ENCODE measurements around the gene MOK.
A peak's percentile ranks its signal among the peaks of the same experiment; 100 is the strongest.
"Not testable (repeated sequence)": the region's sequence is repeated elsewhere in the genome, so short reads cannot be mapped to it uniquely, and the experiment has no call there.

MOK gene, protein sequence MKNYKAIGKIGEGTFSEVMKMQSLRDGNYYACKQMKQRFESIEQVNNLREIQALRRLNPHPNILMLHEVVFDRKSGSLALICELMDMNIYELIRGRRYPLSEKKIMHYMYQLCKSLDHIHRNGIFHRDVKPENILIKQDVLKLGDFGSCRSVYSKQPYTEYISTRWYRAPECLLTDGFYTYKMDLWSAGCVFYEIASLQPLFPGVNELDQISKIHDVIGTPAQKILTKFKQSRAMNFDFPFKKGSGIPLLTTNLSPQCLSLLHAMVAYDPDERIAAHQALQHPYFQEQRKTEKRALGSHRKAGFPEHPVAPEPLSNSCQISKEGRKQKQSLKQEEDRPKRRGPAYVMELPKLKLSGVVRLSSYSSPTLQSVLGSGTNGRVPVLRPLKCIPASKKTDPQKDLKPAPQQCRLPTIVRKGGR

DNA sequence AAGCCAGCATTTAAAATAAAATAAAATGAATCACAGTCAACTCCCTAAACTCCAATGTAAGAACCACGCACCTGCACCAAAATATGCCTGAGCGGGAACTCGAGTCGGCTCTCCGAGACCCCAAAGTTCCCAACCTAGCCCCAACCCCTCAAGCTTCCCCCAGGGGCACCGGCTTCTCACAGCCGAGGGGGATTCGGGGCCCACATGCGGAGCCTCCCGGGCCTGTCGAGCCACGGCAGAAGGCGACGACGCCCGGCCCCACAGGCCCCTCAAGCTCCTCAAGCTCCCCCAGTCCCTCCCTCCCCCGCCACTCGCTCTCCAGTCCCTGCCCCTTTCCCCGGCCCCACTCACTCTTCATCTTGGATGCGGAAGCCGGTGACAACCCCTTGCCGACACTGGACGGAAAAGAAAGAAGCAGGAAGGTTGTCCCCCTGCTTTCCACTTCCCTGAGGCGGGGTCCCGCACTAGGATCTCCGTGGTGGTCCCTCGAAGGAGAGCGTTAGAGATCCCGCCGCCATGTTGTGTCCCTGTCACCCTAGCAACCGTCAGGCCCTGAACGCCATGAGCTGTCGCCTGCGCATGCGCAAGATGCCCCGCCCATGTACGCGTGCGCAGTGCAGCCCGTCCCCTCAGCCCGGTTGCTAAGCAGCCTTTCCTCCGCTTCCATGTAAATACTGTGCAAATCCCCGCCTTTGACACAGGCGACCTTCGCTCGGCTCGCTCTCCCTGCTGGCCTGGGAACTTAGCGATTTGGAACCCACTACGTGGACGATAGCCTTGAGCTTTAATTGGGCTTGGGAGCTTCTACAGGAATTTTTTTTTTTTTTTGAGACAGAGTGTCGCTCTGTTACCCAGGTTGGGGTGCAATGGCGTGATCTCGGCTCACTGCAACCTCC is at the start of gene MOK:
TSS of gene MOK (minus strand) at position 554 of the 896 bp plus-strand sequence. CDS start at position 358, 196 bp downstream.
- peak; percentile 92 to 95 for DNase-seq (ENCODE audit: low read depth in 2 of 2)

DNA sequence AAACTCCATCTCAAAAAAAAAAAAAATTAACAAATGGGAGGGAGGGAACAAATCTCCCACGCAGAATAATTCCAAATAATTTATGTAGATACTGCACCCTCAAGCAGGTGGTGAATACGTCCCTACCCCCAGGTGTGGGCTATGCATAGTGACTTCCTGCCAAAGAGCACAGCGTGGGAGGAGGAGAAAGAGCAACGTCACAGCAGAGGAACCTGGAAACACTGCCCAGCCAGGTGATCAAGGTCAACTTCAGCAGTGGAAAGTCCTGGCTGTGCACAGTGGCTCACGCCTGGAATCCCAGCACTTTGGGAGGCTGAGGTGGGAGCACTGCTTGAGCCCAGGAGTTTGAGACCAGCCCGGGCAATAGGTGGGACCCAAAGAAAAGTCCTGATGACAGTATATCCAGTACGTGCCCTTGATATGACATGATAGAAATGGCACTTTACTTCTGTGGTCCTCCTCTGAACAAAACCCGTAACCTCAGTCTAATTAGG is 48.2 kb upstream of the MOK start:
- DNase-seq (ENCODE audit: low read depth in 2 of 2), result no peak

DNA sequence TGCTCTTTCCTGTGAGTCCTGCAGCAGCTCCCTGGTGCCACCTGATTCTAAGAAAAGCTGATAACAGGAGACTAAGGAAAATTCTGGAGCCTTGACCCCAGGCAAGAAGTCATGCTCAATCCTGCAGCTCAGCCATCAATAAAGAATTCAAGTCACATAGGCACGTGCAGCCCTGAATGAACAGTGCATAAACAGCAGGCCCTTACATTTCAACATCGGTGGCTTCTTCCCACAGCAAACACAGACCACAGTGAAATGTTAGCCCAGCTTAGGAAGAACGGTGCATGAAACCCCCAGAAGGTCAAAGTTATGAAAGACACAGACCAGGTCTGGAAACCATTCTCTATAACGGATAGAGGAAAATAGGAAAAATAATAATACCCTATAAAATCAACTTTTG is 47.2 kb upstream of the MOK start:
- DNase-seq (ENCODE audit: low read depth in 2 of 2), result no peak

DNA sequence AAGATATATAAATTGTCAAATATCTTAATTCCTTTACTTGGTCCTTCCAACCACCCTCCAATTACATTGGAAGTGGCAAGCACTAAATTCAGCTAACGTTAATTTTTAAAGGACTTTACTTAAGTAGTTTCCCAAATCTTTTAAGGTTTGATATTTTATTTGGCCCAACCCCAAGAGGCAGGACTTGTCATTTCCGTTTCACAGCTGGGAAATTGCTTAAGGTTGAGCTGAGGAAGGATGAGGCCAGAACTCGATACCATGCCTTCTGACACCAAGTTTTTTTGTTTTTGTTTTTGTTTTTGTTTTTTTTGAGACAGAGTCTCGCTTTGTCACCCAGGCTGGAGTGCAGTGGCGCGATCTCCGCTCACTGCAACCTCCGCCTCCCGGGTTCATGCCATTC is 46.6 kb upstream of the MOK start:
- not testable (repeated sequence) for DNase-seq (ENCODE audit: low read depth in 2 of 2)

DNA sequence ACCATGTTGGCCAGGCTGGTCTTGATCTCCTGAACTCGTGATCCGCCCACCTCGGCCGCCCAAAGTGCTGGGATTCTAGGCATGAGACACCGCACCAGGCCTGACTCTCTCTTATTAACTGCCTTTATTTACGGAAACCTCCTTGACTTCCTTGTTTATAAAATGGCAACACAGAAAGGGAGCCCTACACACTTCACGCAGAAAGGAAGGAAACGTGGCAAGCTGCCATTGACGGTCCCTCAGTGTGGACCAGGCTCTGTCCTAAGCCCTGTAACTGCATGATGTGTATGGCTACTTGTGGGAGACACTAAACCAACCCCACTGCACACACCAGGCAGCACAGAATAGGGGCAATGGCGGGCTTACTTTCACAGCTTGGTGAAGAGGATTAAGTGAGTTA is 46.1 kb upstream of the MOK start:
- DNase-seq (ENCODE audit: low read depth in 2 of 2), result no peak

DNA sequence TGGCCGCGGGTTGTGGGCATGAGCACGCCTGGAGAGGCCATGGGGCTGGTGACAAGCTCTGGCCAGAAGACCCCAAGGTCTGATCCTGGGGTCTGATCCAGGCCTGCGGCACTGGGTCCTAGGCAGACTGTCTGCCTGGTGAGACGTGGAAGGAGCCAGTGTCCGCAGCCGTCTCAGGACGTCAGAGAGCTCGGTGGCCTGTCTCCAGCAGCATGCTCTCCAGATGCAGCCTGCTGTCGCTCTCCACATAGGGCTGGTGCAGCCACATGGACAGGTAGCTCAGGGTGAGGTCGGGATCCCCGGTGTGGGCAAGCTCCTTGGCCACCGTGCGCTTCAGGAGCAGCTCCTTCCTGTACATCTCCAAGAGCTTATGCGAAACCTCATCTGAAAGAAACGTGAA is 43.4 kb upstream of the MOK start:
- no peak for DNase-seq (ENCODE audit: low read depth in 2 of 2)

DNA sequence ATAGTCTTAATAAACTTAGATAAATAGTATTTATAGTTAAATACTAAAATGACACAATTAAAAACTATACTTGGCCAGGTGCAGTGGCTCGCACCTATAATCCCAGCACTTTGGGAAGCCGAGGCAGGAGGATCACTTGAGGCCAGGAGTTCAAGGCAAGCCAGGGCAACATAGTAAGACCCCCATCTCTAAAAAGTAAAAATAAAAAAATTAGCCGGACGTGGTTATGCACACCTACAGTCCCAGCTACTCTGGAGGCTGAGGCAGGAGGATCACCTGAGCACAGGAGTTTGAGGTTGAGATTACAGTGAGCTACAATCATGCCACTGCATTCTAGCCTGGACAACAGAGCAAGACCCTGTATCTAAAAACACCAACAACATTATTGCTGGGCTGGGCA is 41.7 kb upstream of the MOK start:
- DNase-seq (ENCODE audit: low read depth in 2 of 2), result no peak

DNA sequence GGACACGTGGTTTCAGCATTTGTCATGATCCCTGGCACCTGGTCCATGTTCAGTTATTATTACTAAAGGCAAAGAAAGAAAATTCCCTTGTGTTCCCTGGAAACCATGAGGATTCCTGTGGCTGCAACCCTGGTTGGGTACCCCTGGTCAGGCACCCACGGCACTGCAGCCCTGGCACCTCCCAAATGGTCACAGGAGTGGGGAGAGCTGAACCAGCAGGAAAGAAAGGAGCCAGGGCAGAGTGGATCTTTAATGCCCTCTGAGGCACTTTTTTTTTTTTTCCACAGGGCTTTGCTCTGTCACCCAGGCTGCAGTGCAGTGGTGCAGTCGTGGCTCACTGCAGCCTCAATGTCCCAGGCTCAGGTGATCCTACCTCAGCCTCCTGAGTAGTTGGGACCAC is 40.3 kb upstream of the MOK start:
- no peak for DNase-seq (ENCODE audit: low read depth in 2 of 2)

DNA sequence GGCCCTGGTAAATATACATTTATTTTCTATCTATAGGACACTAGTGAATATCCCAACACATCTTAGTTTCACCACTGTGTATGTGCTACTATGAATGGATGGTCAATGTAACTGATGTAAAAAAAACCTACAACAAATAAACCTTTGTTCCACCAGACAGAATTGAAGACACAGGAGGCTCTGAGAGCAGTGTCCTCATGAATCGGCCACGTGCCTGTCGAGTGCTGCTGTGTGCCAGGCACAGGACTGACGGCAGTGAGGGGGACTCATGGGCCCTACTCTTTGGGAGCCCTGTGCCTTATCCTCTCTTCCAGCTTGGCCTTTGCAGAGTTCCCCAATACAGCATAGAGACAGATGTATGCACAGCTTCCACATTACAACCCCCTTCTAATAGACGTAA is 39.5 kb upstream of the MOK start:
- no peak for DNase-seq (ENCODE audit: low read depth in 2 of 2)

DNA sequence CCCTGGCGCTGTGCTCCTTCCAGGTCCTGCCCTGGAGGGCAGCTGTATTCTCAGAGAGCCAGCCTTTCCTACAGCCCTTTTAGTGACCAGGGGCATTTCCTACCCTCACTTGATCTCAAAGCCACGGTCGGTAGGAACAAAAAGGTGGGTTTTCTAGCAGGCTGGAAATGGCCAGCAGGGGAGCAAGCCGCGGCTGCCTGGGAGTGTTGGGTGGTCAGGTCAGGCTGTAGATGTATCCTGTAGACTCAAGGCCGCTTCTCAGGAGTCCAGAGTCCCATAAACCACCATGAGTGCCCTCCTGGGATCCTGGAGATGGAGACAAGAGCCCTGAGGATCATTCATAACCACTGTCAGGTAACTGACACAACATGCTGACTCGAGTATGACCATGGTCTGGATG is 39.1 kb upstream of the MOK start:
- DNase-seq (ENCODE audit: low read depth in 2 of 2), result no peak

DNA sequence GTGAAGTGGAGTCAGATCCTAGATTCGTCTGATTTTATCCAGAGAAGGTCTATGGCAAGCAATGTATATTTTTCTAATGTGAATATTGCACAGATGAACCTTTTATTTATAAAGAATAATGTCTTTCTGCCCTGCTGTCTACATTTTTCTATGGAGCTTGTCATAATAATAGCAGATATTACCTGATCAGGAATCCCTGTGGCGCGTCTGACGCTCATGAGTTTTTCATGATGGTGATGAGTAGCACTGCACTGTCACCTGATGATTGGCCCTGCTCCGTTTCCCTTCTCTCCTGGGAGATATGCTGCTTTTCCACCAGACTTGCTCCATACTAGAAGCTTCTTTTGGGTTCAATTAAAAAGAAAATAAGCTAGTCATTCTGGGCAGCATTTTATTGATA is 37.3 kb upstream of the MOK start:
- DNase-seq (ENCODE audit: low read depth in 2 of 2), result no peak

DNA sequence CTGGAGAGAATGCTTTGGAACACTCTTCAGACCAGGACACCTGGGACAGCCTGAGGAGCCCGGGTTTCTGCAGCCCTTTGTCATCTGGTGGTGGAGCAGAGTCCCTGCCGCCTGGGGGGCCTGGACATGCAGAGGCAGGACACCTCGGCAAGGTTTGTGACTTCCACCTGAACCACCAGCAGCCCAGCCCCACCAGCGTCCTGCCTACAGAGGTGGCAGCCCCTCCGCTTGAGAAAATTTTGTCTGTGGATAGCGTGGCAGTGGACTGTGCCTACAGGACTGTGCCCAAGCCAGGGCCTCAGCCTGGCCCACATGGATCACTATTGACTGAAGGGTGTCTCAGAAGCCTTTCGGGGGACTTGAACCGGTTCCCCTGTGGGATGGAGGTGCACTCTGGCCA is 36.6 kb upstream of the MOK start:
- no peak for DNase-seq (ENCODE audit: low read depth in 2 of 2)

DNA sequence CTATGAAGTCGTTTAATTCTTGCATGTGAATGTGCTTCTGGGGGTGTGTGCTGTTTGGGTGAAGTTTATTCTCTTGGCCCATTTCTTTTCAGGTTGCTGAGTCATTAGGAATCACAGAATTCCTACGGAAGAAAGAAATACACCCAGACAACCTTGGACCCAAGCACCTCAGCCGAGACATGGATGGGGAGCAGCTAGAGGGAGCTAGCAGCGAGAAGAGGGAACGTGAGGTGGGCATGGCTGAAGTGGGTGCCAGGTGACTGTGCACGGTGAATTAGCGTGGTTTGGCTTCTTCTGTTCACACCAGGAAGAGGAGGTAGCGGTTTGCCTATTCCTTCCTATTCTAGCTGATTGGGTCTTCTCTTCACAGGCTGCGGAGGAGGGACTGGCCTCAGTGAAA is 33.8 kb upstream of the MOK start:
- no peak for DNase-seq (ENCODE audit: low read depth in 2 of 2)

DNA sequence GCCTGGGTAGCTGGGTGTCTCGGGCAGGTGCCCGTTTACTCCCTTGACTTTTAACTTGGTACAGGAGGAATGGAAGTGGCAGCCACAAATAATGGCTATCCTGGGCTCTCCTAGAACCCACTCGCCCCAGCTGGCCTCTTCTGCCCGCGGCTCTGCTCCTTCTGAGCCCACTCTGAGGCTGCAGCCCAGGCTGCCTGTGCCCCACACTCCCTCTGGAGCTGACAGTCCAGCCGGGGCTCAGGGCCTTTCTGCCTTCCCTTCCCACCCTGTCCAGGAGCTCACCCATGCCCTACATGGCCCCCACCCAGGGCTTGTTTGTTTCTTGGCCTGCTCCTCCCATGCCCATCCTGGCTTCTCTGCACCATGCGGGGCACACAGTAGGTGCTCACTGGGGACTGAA is 30.2 kb upstream of the MOK start:
- no peak for DNase-seq (ENCODE audit: low read depth in 2 of 2)

DNA sequence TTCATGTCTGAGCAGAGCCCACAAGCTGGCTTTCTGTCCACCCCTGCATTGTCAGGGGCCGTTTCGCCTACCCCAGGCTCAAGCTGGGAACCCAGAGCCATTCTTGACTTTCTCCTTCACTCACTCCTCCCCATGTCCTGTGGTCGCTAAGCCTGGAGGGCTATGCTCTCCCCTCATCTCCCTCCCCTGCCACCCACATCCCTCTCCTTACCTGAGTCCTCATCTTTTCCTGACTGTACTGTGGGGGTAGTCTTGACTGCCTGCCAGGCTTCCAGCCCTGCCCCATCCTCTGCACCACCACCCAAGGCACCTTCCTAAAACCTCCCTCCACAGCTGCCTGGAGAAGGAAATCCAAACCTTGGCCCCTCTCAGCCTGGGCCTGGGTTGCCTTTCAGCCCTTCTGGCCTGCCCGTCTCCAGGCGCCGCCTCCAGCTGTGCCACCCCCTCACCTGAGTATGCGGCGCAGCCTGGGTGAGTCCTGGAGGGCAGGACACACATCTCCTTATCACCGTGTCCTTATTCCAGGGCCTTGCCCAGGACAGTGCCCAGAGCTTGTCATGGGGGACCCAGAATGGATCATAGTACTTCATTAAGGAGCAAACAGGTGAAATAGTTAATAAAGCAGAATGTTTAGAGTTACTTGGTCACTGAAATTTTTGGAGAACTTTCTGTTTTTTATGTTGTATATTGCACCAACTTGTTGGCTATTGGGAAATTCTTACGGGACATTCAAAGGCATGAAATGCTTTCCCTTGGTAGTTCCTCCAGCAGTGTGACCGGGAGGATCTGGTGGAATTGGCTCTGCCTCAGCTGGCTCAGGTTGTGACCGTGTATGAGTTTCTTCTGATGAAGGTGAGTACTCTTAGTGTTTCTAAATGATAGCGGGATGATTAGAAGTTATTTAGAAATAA is 29.1 kb upstream of the MOK start:
- DNase-seq (ENCODE audit: low read depth in 2 of 2), result no peak

DNA sequence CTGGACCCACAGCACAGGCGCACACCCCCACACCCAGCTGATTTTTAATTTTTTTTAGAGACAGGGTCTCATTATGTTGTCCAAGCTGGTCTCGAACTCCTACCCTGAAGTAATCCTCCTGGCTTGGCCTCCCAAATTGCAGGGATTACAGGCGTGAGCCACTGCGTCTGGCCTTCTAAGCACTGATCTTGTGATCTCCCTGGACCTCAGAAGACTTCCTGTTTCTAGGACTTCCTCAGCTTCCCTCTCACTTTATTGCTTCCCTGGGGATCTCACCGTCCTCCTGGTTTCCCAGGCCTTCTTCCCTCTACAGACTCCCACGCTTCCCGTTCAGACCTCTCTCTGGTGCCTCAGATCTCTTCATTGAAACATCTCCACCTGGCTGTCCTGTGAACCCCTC is 28.4 kb upstream of the MOK start:
- DNase-seq (ENCODE audit: low read depth in 2 of 2), result no peak

DNA sequence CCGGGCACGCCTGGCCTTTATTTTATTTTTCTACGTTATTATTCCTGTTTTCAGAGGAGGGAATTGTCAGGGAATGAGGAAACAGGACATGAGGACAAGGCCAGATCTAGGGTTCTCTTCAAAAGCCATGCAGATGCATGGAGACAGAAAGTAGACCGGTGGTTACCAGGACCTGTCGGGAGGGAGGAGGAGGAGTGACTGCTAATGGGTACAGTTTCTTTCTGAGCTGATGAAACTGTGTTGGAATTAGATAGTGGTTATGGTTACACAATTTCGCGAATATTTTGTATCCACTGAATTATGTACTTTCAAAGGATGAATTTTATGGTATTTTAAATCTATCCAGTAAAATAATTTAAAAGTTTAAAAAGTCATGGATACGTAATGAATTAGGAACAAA is 25.8 kb upstream of the MOK start:
- no peak for DNase-seq (ENCODE audit: low read depth in 2 of 2)

DNA sequence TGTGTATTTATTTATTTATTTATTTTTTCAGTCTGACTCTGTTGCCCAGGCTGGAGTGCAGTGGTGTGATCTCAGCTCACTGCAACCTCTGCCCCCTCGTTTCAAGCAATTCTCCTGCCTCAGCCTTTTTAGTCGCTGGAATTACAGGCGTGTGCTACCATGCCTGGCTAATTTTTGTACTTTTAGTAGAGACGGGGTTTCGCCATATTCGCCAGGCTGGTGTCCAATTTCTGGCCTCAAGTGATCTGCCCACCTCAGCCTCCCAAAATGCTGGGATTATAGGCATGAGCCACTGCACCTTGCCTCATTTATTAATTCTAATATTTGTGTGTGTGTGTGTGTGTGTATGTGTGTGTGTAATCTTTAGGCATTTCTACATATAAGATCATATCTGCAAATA is 24.4 kb upstream of the MOK start:
- DNase-seq (ENCODE audit: low read depth in 2 of 2), result not testable (repeated sequence)

DNA sequence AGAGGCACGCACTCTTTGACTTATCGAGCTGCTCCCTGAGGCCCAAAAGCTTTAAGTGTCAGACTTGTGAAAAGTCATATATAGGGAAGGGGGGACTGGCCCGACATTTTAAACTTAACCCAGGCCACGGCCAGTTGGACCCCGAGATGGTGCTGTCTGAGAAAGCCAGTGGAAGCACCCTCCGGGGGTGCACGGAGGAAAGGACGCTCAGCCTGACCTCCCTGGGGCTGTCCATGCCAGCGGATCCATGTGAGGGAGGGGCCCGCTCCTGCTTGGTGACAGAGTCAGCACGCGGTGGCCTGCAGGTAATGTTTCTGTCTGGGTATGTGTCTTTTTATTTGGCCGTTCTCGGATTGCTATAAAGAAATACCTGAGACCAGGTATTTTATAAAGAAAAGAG is 21.6 kb upstream of the MOK start:
- DNase-seq (ENCODE audit: low read depth in 2 of 2), result no peak

DNA sequence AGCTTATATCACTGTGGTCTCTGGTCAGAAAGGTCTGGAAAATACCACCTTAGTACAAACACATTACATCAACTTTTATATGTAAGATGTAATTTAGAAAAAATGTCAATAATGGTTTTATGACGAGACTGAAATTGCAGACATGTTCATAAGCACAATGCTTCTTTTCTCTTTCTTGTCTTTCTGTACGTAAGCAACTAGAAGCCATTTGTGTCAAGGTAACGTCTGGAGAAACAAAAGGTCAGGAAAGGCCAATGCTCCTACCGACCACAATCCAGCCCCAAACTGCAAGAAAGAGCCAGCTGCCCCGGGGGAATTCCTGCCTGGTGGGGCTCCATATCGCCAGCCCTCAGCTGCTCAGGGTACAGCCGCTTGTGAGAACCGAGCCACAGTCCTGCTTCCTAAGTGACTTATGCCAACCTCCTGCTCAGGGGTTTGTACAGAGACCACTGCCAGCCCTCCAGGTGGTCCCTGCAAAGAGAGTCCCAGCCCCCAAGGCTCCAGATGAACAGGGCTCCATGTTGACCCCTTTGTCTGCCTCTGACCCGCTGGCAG is 20.9 kb upstream of the MOK start:
- no peak for DNase-seq (ENCODE audit: low read depth in 2 of 2)

DNA sequence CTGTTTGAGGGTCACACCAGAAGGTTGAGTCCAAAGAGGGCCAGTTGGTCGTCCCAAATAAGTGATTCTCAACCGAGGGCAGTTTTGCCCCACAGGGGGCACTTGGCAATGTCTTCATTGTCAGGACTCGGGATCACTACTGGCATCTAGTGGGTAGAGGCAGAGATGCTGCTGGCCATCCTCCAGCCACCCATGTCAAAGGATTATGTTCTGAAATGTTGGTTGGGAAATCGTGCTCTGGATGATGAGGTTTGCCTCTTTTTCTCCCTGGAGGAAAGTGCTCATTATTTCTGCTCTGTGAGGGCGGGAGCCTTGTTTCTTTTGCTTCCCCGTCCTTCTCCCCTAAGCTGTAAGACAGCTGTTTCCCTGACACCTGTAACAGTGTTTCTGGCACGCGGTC is 18.1 kb upstream of the MOK start:
- DNase-seq (ENCODE audit: low read depth in 2 of 2), result no peak
